ENCODE measurements around the gene XBP1.
"Not testable (repeated sequence)": the region's sequence is repeated elsewhere in the genome, so short reads cannot be mapped to it uniquely, and the experiment has no call there.

DNA sequence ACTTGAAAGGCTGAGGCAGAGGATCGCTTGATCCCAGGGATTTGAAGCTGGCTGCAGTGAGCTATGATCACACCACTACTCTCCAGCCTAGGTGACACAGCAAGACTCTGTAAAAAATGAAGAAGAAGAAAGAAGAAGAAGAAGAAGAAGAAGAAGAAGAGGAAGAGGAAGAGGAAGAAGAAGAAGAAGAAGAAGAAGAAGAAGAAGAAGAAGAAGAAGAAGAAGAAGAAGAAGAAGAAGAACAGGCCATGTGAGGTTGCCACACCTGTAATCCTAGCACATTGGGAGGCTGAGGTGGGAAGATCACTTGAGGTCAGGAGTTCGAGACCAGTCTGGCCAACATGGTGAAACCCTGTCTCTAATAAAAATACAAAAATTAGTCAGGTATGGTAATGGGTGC, 43.9 kb upstream of the XBP1 start:
- TF ChIP-seq, protein P1, sequence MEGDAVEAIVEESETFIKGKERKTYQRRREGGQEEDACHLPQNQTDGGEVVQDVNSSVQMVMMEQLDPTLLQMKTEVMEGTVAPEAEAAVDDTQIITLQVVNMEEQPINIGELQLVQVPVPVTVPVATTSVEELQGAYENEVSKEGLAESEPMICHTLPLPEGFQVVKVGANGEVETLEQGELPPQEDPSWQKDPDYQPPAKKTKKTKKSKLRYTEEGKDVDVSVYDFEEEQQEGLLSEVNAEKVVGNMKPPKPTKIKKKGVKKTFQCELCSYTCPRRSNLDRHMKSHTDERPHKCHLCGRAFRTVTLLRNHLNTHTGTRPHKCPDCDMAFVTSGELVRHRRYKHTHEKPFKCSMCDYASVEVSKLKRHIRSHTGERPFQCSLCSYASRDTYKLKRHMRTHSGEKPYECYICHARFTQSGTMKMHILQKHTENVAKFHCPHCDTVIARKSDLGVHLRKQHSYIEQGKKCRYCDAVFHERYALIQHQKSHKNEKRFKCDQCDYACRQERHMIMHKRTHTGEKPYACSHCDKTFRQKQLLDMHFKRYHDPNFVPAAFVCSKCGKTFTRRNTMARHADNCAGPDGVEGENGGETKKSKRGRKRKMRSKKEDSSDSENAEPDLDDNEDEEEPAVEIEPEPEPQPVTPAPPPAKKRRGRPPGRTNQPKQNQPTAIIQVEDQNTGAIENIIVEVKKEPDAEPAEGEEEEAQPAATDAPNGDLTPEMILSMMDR (IDR thresholded peaks at IDR 0.05): not testable (repeated sequence)
- not testable (repeated sequence) for TF ChIP-seq EZH2, EZH2phosphoT487 (IDR thresholded peaks at IDR 0.05)
